Measurements from ENCODE around the gene CLDN5. TPM values are rescaled to one million over a fixed set of nuclear protein-coding genes. Genes with fewer than 3 reads are reported as not detected.

Gene CLDN5
- total RNA-seq, 1 experiment from 2014 or later: not detected

DNA sequence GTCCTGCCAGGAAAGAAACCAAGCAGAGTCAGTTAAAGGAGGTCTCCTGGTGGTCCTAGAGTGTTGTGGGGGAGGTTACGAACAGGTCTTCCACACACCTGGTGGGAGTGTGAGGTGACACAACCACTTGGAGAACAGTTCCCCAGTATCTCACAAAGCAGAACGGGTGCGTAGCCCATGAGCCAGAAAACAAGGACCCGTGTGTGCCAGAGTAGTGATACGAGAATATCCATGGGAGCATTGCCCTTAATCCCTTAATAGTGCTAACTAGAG is 21.7 kb upstream of the CLDN5 start:
- no peak overlapping the region for H3K27ac Mint-ChIP-seq (ENCODE audit: unreplicated experiment)
- no peaks in the 10 kb centered on the region for H3K4me1 ChIP-seq
- intact Hi-C loops (cut with micrococcal nuclease; ENCODE audit: unreplicated experiment): no loop called here
- no peak overlapping the region for H3K4me3 ChIP-seq (ENCODE audit: low read depth, low read length)
- no peaks in the 10 kb centered on the region for H3K36me3 ChIP-seq (ENCODE audit: control insufficient read depth, insufficient read depth, low read length)
- H3K36me3 Mint-ChIP-seq (ENCODE audit: insufficient read depth, unreplicated experiment): peaks cover 6% of the 10 kb centered on the region
- H3K27me3 ChIP-seq (replicated peaks; ENCODE audit: control insufficient read depth, insufficient read depth, low read length): no peaks in the 10 kb centered on the region
- H3K4me3 Mint-ChIP-seq (ENCODE audit: unreplicated experiment): no peak overlapping the region
- H3K4me1 Mint-ChIP-seq (ENCODE audit: low read depth, unreplicated experiment): no peaks in the 10 kb centered on the region
- BruUV-seq (replicated peaks): no TSS peak
- H3K9me3 Mint-ChIP-seq (ENCODE audit: unreplicated experiment): no peaks in the 10 kb centered on the region
- peaks cover 4% of the 10 kb centered on the region for H3K27me3 Mint-ChIP-seq (ENCODE audit: insufficient read depth, unreplicated experiment)
- CTCF ChIA-PET: no interaction called here
- POLR2A ChIA-PET: no interaction called here
- DNase-seq: no peak
- TF ChIP-seq, protein P1, sequence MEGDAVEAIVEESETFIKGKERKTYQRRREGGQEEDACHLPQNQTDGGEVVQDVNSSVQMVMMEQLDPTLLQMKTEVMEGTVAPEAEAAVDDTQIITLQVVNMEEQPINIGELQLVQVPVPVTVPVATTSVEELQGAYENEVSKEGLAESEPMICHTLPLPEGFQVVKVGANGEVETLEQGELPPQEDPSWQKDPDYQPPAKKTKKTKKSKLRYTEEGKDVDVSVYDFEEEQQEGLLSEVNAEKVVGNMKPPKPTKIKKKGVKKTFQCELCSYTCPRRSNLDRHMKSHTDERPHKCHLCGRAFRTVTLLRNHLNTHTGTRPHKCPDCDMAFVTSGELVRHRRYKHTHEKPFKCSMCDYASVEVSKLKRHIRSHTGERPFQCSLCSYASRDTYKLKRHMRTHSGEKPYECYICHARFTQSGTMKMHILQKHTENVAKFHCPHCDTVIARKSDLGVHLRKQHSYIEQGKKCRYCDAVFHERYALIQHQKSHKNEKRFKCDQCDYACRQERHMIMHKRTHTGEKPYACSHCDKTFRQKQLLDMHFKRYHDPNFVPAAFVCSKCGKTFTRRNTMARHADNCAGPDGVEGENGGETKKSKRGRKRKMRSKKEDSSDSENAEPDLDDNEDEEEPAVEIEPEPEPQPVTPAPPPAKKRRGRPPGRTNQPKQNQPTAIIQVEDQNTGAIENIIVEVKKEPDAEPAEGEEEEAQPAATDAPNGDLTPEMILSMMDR (IDR thresholded peaks at IDR 0.05; ENCODE audit: insufficient read depth in 1 of 2, low read depth in 1 of 2, low read length in 1 of 2, severe bottlenecking in 1 of 2, unreplicated experiment in 1 of 2): no peak
- no peaks in the 10 kb centered on the region for H3K9me3 ChIP-seq

DNA sequence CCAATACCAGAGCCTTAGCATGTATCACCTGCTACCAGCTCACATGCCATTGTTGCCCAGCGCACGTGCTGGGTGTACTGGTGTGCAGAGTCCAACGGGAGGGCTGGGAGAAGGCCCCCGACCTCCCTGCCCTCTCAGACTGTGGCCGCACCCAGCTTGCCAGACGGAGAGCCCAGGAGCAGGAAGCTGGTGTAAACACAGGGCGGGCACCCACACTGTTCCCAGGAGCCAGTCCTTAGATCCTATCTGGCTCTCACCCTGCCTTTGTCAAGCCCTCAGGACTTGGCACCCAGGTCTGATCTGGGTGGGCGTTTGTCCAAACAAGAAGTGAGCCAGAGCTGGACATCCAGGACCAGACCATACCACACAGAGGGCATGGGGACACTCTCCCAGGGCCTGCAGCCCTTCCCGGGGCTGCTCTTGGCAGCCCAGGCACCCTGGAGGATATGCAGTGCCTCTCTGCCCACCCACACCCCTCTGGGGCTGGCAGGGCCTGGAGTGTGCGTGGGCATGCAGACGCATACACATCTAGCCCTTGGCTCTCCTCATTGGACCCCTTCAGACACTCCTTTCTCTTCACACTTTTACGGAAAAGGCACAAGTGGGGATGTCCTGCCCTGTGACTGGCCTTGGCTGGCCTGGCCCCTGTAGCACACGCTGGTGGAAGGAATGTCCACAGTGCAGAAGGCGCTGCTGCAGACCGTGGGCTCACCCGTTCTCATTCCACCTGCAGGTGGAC is 19.9 kb upstream of the CLDN5 start:
- peaks cover 14% of the 10 kb centered on the region for H3K27me3 Mint-ChIP-seq (ENCODE audit: insufficient read depth, unreplicated experiment)
- intact Hi-C loops (cut with micrococcal nuclease; ENCODE audit: unreplicated experiment): no loop called here
- no peak overlapping the region for H3K27ac Mint-ChIP-seq (ENCODE audit: unreplicated experiment)
- ChIA-PET CTCF (no interaction called here), POLR2A (no interaction called here)
- H3K9me3 Mint-ChIP-seq (ENCODE audit: unreplicated experiment): no peaks in the 10 kb centered on the region
- no TSS peak for BruUV-seq (replicated peaks)
- Histone ChIP-seq H3K9me3 (no peaks in the 10 kb centered on the region), H3K4me1 (no peaks in the 10 kb centered on the region), H3K27me3 (replicated peaks; ENCODE audit: control insufficient read depth, insufficient read depth, low read length) (no peaks in the 10 kb centered on the region), H3K36me3 (ENCODE audit: control insufficient read depth, insufficient read depth, low read length) (no peaks in the 10 kb centered on the region), H3K4me3 (ENCODE audit: low read depth, low read length) (no peak overlapping the region)
- H3K4me1 Mint-ChIP-seq (ENCODE audit: low read depth, unreplicated experiment): no peaks in the 10 kb centered on the region
- H3K4me3 Mint-ChIP-seq (ENCODE audit: unreplicated experiment): no peak overlapping the region
- H3K36me3 Mint-ChIP-seq (ENCODE audit: insufficient read depth, unreplicated experiment): peaks cover 2% of the 10 kb centered on the region
- TF ChIP-seq, protein P1 (IDR thresholded peaks at IDR 0.05; ENCODE audit: insufficient read depth in 1 of 2, low read depth in 1 of 2, low read length in 1 of 2, severe bottlenecking in 1 of 2, unreplicated experiment in 1 of 2): no peak
- no peak for DNase-seq

DNA sequence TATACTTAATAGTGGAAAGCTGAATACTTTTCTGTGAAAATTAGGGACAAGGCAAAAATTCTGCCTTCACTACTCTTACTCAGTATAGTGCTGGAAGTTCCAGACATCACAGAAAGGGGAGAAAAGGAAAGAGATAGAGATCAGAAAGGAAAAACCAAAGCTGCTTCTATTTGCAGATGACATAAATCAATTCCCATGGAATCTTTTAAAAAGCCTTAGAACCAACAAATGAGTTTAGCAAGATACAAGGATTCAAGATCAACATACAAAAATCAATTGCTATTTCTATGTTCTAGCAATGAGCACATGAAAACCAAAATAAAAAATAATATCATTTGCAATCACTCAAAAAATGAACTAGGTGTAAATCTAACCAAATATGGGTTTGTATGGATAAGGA is 16.2 kb upstream of the CLDN5 start:
- no peaks in the 10 kb centered on the region for H3K4me1 ChIP-seq
- TF ChIP-seq, protein P1 (IDR thresholded peaks at IDR 0.05; ENCODE audit: insufficient read depth in 1 of 2, low read depth in 1 of 2, low read length in 1 of 2, severe bottlenecking in 1 of 2, unreplicated experiment in 1 of 2): no peak
- BruUV-seq (replicated peaks): no TSS peak
- no peaks in the 10 kb centered on the region for H3K27me3 ChIP-seq (replicated peaks; ENCODE audit: control insufficient read depth, insufficient read depth, low read length)
- H3K36me3 ChIP-seq (ENCODE audit: control insufficient read depth, insufficient read depth, low read length): no peaks in the 10 kb centered on the region
- H3K9me3 ChIP-seq: no peaks in the 10 kb centered on the region
- Mint-ChIP-seq H3K4me3 (ENCODE audit: unreplicated experiment) (no peak overlapping the region), H3K9me3 (ENCODE audit: unreplicated experiment) (no peaks in the 10 kb centered on the region), H3K4me1 (ENCODE audit: low read depth, unreplicated experiment) (no peaks in the 10 kb centered on the region), H3K36me3 (ENCODE audit: insufficient read depth, unreplicated experiment) (no peaks in the 10 kb centered on the region), H3K27me3 (ENCODE audit: insufficient read depth, unreplicated experiment) (peaks cover 14% of the 10 kb centered on the region), H3K27ac (ENCODE audit: unreplicated experiment) (no peak overlapping the region)
- intact Hi-C loops (cut with micrococcal nuclease; ENCODE audit: unreplicated experiment): no loop called here
- ChIA-PET CTCF (no interaction called here), POLR2A (no interaction called here)
- no peak for DNase-seq
- no peak overlapping the region for H3K4me3 ChIP-seq (ENCODE audit: low read depth, low read length)

Measured in Caco-2 (cell line).